ENCODE results near the gene SMARCB1.

The SMARCB1 gene

DNA sequence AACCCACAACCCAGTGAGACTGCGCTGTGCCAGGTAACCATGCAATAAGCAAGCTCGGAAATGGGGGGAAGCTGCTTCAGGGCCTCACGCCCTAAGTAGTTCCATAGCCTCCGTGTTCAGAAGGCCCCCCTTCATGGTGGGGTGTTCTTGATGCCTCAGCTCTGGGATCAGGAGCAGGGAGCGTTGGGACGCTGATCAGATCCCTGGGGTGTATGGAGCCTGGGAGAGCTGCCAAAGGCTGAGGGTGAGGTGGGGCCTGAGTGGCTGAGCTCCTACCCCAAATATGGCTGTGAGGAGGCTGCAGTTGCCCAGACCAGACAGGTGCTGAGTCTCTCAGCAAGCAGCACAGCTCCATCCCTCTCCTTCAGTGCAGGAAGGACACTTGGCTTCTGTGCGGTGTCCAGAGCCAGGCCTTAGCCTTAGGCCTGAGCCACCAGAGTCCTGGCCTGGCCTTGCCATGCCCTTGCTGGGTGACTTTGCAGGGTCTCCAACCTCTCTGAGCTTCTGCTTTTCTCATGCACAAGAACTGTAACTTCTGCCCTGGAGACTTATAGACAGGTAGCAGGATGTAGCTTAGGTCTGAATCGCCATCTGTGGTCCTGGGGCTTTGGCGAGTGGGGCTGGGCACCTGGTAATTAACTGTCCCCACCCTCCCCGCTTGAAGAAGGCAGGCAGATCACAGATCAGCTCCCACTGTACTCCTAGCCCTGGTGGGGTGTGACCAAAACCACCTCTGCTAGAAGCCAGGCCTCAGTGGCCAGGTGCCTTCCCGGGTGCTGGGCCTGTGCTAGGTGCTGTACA is 8.8 kb upstream of the SMARCB1 start:
- Histone ChIP-seq H3K9ac (ENCODE audit: low read length) (no peak overlapping the region), H3K9me3 (ENCODE audit: insufficient read depth, low read length) (no peaks in the 10 kb centered on the region), H2AFZ (ENCODE audit: low read depth, low read length, severe bottlenecking) (no peak overlapping the region), H3K27ac (ENCODE audit: low read depth, low read length) (no peak overlapping the region), H3K36me3 (ENCODE audit: low read length) (no peaks in the 10 kb centered on the region), H3K79me2 (ENCODE audit: insufficient read depth, low read length) (no peaks in the 10 kb centered on the region), H3F3A (ENCODE audit: insufficient read depth) (peaks cover 4% of the 10 kb centered on the region; the same call in 1 of the 2 replicates), H4K20me1 (ENCODE audit: low read depth, low read length) (no peaks in the 10 kb centered on the region), H3K27me3 (ENCODE audit: low read length) (no peaks in the 10 kb centered on the region), H3K4me3 (ENCODE audit: insufficient read depth, low read length, poor library complexity, severe bottlenecking) (no peak overlapping the region), H3K4me2 (ENCODE audit: low read depth, low read length, poor library complexity, severe bottlenecking) (no peak overlapping the region), H3K9me2 (replicated peaks; ENCODE audit: insufficient read depth, low read length) (no peaks in the 10 kb centered on the region)
- TF ChIP-seq, protein P1, sequence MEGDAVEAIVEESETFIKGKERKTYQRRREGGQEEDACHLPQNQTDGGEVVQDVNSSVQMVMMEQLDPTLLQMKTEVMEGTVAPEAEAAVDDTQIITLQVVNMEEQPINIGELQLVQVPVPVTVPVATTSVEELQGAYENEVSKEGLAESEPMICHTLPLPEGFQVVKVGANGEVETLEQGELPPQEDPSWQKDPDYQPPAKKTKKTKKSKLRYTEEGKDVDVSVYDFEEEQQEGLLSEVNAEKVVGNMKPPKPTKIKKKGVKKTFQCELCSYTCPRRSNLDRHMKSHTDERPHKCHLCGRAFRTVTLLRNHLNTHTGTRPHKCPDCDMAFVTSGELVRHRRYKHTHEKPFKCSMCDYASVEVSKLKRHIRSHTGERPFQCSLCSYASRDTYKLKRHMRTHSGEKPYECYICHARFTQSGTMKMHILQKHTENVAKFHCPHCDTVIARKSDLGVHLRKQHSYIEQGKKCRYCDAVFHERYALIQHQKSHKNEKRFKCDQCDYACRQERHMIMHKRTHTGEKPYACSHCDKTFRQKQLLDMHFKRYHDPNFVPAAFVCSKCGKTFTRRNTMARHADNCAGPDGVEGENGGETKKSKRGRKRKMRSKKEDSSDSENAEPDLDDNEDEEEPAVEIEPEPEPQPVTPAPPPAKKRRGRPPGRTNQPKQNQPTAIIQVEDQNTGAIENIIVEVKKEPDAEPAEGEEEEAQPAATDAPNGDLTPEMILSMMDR (IDR thresholded peaks at IDR 0.05; ENCODE audit: insufficient read depth, low read length, poor library complexity, severe bottlenecking) = no peak
- no peak for TF ChIP-seq EZH2phosphoT487 (conservative IDR thresholded peaks at IDR 0.05; ENCODE audit: low read length)

DNA sequence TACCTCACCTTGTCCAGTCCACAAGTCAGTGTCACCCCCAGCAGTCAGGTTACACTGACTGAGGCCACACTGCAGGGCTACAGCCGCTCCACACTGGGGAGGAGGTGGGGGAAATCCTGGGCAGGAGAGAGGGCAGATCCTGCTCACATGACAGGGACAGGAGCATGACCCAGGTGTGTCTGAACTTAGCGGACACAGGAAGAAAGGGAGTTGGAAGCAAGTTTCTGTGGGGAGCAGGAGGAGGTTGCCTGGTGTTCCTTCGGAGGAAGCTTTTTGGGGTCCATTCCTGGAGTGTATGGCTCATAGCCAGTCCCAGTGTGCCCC is 8.2 kb upstream of the SMARCB1 start:
- Histone ChIP-seq H4K20me1 (ENCODE audit: low read depth, low read length) (no peaks in the 10 kb centered on the region), H2AFZ (ENCODE audit: low read depth, low read length, severe bottlenecking) (no peak overlapping the region), H3K9me2 (replicated peaks; ENCODE audit: insufficient read depth, low read length) (no peaks in the 10 kb centered on the region), H3K9ac (ENCODE audit: low read length) (no peak overlapping the region), H3K27ac (ENCODE audit: low read depth, low read length) (no peak overlapping the region), H3K4me3 (ENCODE audit: insufficient read depth, low read length, poor library complexity, severe bottlenecking) (no peak overlapping the region), H3K79me2 (ENCODE audit: insufficient read depth, low read length) (no peaks in the 10 kb centered on the region), H3F3A (ENCODE audit: insufficient read depth) (no peaks in the 10 kb centered on the region), H3K27me3 (ENCODE audit: low read length) (no peaks in the 10 kb centered on the region), H3K9me3 (ENCODE audit: insufficient read depth, low read length) (no peaks in the 10 kb centered on the region), H3K36me3 (ENCODE audit: low read length) (no peaks in the 10 kb centered on the region), H3K4me2 (ENCODE audit: low read depth, low read length, poor library complexity, severe bottlenecking) (no peak overlapping the region)
- TF ChIP-seq, protein P1 (IDR thresholded peaks at IDR 0.05; ENCODE audit: insufficient read depth, low read length, poor library complexity, severe bottlenecking) = no peak
- TF ChIP-seq EZH2phosphoT487 (conservative IDR thresholded peaks at IDR 0.05; ENCODE audit: low read length) = no peak

DNA sequence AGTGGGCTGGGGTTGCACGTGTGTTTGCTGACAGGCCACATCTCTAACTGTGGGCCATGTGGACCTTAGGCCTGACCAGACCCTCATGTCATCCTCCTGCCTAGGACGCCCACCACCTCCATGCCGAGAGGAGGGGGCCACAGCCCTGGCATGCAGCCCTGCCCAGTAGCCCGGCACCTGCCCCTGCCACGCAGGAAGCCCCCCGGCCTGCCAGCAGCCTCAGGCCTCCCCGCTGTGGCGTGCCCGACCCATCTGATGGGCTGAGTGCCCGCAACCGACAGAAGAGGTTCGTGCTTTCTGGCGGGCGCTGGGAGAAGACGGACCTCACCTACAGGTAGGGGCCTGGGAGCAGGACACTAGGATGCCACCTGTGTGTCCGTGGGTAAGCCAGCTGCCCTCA is 7.7 kb upstream of the SMARCB1 start:
- Histone ChIP-seq H3K36me3 (ENCODE audit: low read length) (no peaks in the 10 kb centered on the region), H3K79me2 (ENCODE audit: insufficient read depth, low read length) (no peaks in the 10 kb centered on the region), H3K9ac (ENCODE audit: low read length) (no peak overlapping the region), H3K27ac (ENCODE audit: low read depth, low read length) (no peak overlapping the region), H4K20me1 (ENCODE audit: low read depth, low read length) (no peaks in the 10 kb centered on the region), H3K4me3 (ENCODE audit: insufficient read depth, low read length, poor library complexity, severe bottlenecking) (no peak overlapping the region), H3F3A (ENCODE audit: insufficient read depth) (no peaks in the 10 kb centered on the region), H3K9me3 (ENCODE audit: insufficient read depth, low read length) (no peaks in the 10 kb centered on the region), H3K27me3 (ENCODE audit: low read length) (no peaks in the 10 kb centered on the region), H2AFZ (ENCODE audit: low read depth, low read length, severe bottlenecking) (no peak overlapping the region), H3K4me2 (ENCODE audit: low read depth, low read length, poor library complexity, severe bottlenecking) (no peak overlapping the region), H3K9me2 (replicated peaks; ENCODE audit: insufficient read depth, low read length) (no peaks in the 10 kb centered on the region)
- TF ChIP-seq, protein P1 (IDR thresholded peaks at IDR 0.05; ENCODE audit: insufficient read depth, low read length, poor library complexity, severe bottlenecking) = no peak
- no peak for TF ChIP-seq EZH2phosphoT487 (conservative IDR thresholded peaks at IDR 0.05; ENCODE audit: low read length)

Measured in SU-DHL-6 (cell line).